Naive thymus-derived CD4-positive, alpha-beta T cell (primary cell): ENCODE measurements around the gene ALDH6A1. TPM values are rescaled to one million over a fixed set of nuclear protein-coding genes. Genes with fewer than 3 reads are reported as not detected.
A peak's percentile ranks its signal among the peaks of the same experiment; 100 is the strongest.

Source experiments
- ATAC-seq: fragments of 150-1000 bp; cut with Tn5 transposase; 2 replicates; pipeline ENCODE4 v1.10.0; 2021; ENCODE audit warnings: mild to moderate bottlenecking, moderate library complexity
- CTCF ChIA-PET: fragments of 350-600 bp; sonication (Branson Sonifier 250); formaldehyde crosslinking; loops from one replicate; lab custom pipeline; 2021; ENCODE audit warnings: antibody characterized with exemption; lab: Charles Lee
- POLR2A ChIA-PET: fragments of 350-600 bp; sonication (Branson Sonifier 250); formaldehyde crosslinking; loops from one replicate; lab custom pipeline; 2021; ENCODE audit warnings: antibody characterized with exemption, inconsistent platforms; lab: Charles Lee
- DNase-seq, 9 donors: peaks; one replicate each; pipeline versions ENCODE4 v3.0.0 to v3.0.0-alpha.2; 2020 to 2022; ENCODE audit warnings: mixed read lengths in 1 of 9
- H3K27ac ChIP-seq: one replicate; pipeline ENCODE4 v1.7.0; 2013; ENCODE audit warnings: mild to moderate bottlenecking, low read depth, low read length, moderate library complexity
- H3K27me3 ChIP-seq, 2 donors: one replicate each; pipeline ENCODE4 v1.7.0; 2013; ENCODE audit warnings: low read length in 2 of 2, mild to moderate bottlenecking in 2 of 2, moderate library complexity in 2 of 2; ENCODE audit not compliant: control insufficient read depth in 2 of 2, insufficient read depth in 2 of 2
- H3K36me3 ChIP-seq, 3 experiments: 1 replicate in 2 of 3; 2 replicates in 1 of 3; pipeline ENCODE4 v1.7.0; 2013; ENCODE audit warnings: low read length in 3 of 3, mild to moderate bottlenecking in 3 of 3, moderate library complexity in 1 of 3; ENCODE audit not compliant: insufficient read depth in 3 of 3, control insufficient read depth in 2 of 3
- H3K4me1 ChIP-seq, 2 donors: one replicate each; pipeline ENCODE4 v1.7.0; 2013; ENCODE audit warnings: low read length in 2 of 2, mild to moderate bottlenecking in 2 of 2, moderate library complexity in 1 of 2; ENCODE audit not compliant: control insufficient read depth in 2 of 2, insufficient read depth in 2 of 2
- H3K4me3 ChIP-seq: 2 replicates; pipeline ENCODE4 v1.7.0; 2013; ENCODE audit warnings: mild to moderate bottlenecking, low read length
- H3K9me3 ChIP-seq, 3 experiments: 1 replicate in 2 of 3; 2 replicates in 1 of 3; pipeline ENCODE4 v1.7.0; 2013; ENCODE audit warnings: low read length in 3 of 3; ENCODE audit not compliant: control insufficient read depth in 2 of 3
- H3K27ac Mint-ChIP-seq, 9 donors: one replicate each; pipeline ENCODE4 v1.8.0; 2020 to 2022; ENCODE audit warnings: mixed read lengths in 9 of 9, mild to moderate bottlenecking in 8 of 9, moderate library complexity in 5 of 9, inconsistent platforms in 2 of 9
- H3K27me3 Mint-ChIP-seq, 5 donors: one replicate each; pipeline ENCODE4 v1.8.0; 2021 to 2022; ENCODE audit warnings: mixed read lengths in 5 of 5, mild to moderate bottlenecking in 1 of 5
- H3K36me3 Mint-ChIP-seq, 5 donors: one replicate each; pipeline ENCODE4 v1.8.0; 2020 to 2022; ENCODE audit warnings: mixed read lengths in 5 of 5, mild to moderate bottlenecking in 3 of 5, inconsistent platforms in 1 of 5
- H3K4me1 Mint-ChIP-seq, 7 donors: one replicate each; pipeline ENCODE4 v1.8.0; 2020 to 2022; ENCODE audit warnings: mixed read lengths in 7 of 7, mild to moderate bottlenecking in 3 of 7, inconsistent platforms in 1 of 7
- H3K4me3 Mint-ChIP-seq, 10 donors: one replicate each; pipeline ENCODE4 v1.8.0; 2020 to 2022; ENCODE audit warnings: mild to moderate bottlenecking in 10 of 10, mixed read lengths in 10 of 10, moderate library complexity in 6 of 10, inconsistent platforms in 2 of 10
- H3K9me3 Mint-ChIP-seq, 11 donors: one replicate each; pipeline ENCODE4 v1.8.0; 2020 to 2022; ENCODE audit warnings: mixed read lengths in 11 of 11, mild to moderate bottlenecking in 4 of 11, inconsistent platforms in 1 of 11, moderate library complexity in 1 of 11
- intact Hi-C, 2 donors: fragments of 100-400 bp; cut with micrococcal nuclease; formaldehyde crosslinking; loops; one replicate each; pipeline ENCODE4 v1.15.1; 2023
- polyA plus RNA-seq, 2 donors: library from polyadenylated mRNA; unstranded; fragments of 300-500 nt; fragmentation: Illumina TruSeq; gene quantifications; one replicate each; pipeline ENCODE4 v1.2.3, GENCODE V29; 2021
- total RNA-seq, 6 experiments: library from RNA in 5 of 6; stranded (reverse) in 5 of 6; gene quantifications; 1 replicate in 5 of 6; 2 replicates in 1 of 6; pipeline ENCODE4 v1.2.3 and lab custom pipeline; 2021 to 2026

Gene ALDH6A1
- total and polyA plus RNA-seq, 7 experiments from 2014 or later: 8.9 to 39.9 (median 21.3) TPM

DNA sequence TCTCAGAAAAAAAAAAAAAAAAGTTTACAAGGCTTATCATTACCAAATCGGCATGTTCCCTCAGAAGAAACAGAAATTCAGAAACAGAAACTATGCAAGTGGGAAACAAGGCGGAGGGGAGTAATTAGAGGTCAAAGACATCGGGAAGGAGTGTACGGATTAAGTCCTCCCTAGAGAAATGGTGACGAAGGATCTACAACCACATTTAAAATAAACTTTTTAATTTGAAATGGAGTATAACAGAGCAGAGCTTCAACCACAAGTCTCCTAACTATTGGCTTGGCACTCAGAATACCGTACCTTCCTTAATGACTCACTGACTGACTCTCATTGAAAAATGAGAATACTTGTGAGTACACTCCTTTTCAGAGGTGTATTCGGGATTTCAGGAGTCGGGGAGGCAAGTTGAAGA is 66.1 kb downstream of the ALDH6A1 start:
- Mint-ChIP-seq H3K4me1 (peaks cover 7 to 24% (median 14%) of the 10 kb centered on the region in 7 donors), H3K4me3 (peak overlapping the region; percentile 80 to 97 (median 94)), H3K36me3 (peaks cover 0 to 5% (median 0%) of the 10 kb centered on the region in 5 donors), H3K9me3 (no peaks in the 10 kb centered on the region), H3K27me3 (peaks cover 0 to 2% (median 0%) of the 10 kb centered on the region in 5 donors), H3K27ac (peak overlapping the region; percentile 89 to 98 (median 96))
- ATAC-seq (no peak), DNase-seq (peak in 6 of 9 donors; percentile 14 to 36 (median 20))
- Histone ChIP-seq H3K4me1 (peaks cover 6 to 10% of the 10 kb centered on the region in 2 donors), H3K36me3 (peaks cover 0 to 13% (median 0%) of the 10 kb centered on the region in 3 experiments), H3K27me3 (no peaks in the 10 kb centered on the region), H3K27ac (peak overlapping the region; percentile 93), H3K4me3 (peak overlapping the region; percentile 66), H3K9me3 (no peaks in the 10 kb centered on the region)
- ChIA-PET POLR2A (interaction anchor here (0.6 to 2.6 kb wide), 2 partner anchors 68 to 1108 kb away, joined by 3 to 9 read pairs; partner anchors contain the start of genes COQ6 and FAM161B), CTCF (no interaction called here)
- intact Hi-C loops: loop anchor here (2.0 kb wide), 4 partner anchors 131 to 959 kb away; partner anchors contain the start of genes ACOT6 (in 1 of the 2), RBM25 (in 1 of the 2) and ZNF410 (in 1 of the 2)

DNA sequence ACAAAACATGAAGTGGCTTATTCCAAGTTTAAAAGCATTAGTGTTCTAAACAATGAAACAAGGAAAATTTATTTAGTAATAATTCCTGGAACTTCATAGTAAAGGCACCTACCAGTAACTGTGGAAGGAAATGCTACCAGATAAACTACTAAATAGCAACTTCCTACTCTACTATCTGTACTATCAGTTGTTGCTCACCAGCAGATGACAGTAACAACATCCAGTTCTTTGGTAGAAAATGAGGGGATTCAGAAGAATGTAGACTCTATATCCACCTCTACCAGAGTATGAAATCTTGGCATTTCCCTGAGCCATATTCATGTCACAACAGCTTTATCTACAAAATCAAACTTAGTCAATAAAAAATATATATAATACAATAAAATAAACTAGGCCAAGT is 68.3 kb downstream of the ALDH6A1 start:
- Mint-ChIP-seq H3K9me3 (no peaks in the 10 kb centered on the region), H3K4me1 (peaks cover 7 to 24% (median 14%) of the 10 kb centered on the region in 7 donors), H3K27me3 (no peaks in the 10 kb centered on the region), H3K4me3 (peak overlapping the region in 1 of 10 donors; percentile 29), H3K36me3 (peaks cover 0 to 10% (median 4%) of the 10 kb centered on the region in 5 donors), H3K27ac (no peak overlapping the region)
- H3K27me3 ChIP-seq: no peaks in the 10 kb centered on the region
- peaks cover 0 to 21% (median 0%) of the 10 kb centered on the region in 3 experiments for H3K36me3 ChIP-seq
- H3K9me3 ChIP-seq: no peaks in the 10 kb centered on the region
- DNase-seq: no peak
- POLR2A ChIA-PET: interaction anchor here (0.5 to 0.8 kb wide), 3 partner anchors 68 to 1285 kb away, joined by 3 to 4 read pairs (median 3); partner anchors contain the start of gene ALDH6A1
- no peak overlapping the region for H3K4me3 ChIP-seq
- intact Hi-C loops: no loop called here
- CTCF ChIA-PET: no interaction called here
- ATAC-seq: no peak
- H3K27ac ChIP-seq: no peak overlapping the region
- H3K4me1 ChIP-seq: peaks cover 6 to 10% of the 10 kb centered on the region in 2 donors

DNA sequence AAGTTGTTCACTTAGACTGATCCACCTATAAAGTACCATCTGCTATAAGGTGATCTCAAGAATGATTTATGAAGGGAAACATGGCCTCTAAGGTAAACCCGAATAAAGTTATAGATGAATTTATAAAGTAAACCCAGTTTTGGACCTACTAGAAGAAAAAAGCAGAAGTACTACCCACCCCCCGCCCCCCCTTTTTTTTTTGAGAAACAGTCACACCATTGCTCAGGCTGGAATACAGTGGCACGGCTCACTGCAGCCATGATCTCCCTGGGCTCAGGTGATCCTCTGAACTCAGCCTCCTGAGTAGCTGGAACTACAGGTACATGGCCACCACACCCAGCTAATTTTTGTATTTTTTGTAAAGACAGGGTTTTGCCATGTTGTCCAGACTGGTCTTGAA is 69.1 kb downstream of the ALDH6A1 start:
- DNase-seq (no peak), ATAC-seq (no peak)
- CTCF ChIA-PET: no interaction called here
- H3K27me3 Mint-ChIP-seq: no peaks in the 10 kb centered on the region
- no peak overlapping the region for H3K4me3 Mint-ChIP-seq
- peaks cover 0 to 11% (median 6%) of the 10 kb centered on the region in 5 donors for H3K36me3 Mint-ChIP-seq
- Histone ChIP-seq H3K9me3 (no peaks in the 10 kb centered on the region), H3K27me3 (no peaks in the 10 kb centered on the region), H3K4me3 (no peak overlapping the region), H3K27ac (no peak overlapping the region), H3K4me1 (peaks cover 6 to 8% of the 10 kb centered on the region in 2 donors), H3K36me3 (peaks cover 0 to 21% (median 0%) of the 10 kb centered on the region in 3 experiments)
- intact Hi-C loops: no loop called here
- peaks cover 4 to 24% (median 13%) of the 10 kb centered on the region in 7 donors for H3K4me1 Mint-ChIP-seq
- H3K27ac Mint-ChIP-seq: no peak overlapping the region
- H3K9me3 Mint-ChIP-seq: no peaks in the 10 kb centered on the region
- POLR2A ChIA-PET: no interaction called here

DNA sequence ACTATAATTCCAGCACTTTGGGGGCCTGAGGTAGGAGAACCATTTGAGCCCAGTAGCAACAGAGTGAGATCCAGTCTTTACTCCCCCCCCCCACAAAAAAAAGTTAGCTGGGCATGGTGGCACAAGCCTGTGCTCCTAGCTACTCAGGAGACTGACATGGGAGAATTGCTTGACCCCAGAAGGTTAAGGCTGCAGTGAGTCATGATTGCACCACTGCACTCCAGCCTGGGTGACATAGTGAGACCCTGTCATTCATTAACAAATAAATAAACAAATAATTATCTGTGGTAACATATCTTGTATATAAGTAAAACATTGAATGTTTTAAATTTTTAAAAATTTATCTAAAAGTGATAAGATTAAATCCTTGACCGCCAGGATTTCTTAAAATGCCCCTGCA is 70.0 kb downstream of the ALDH6A1 start:
- CTCF ChIA-PET: no interaction called here
- Histone ChIP-seq H3K4me1 (no peaks in the 10 kb centered on the region), H3K36me3 (peaks cover 0 to 21% (median 0%) of the 10 kb centered on the region in 3 experiments), H3K4me3 (no peak overlapping the region), H3K9me3 (no peaks in the 10 kb centered on the region), H3K27me3 (no peaks in the 10 kb centered on the region), H3K27ac (no peak overlapping the region)
- ATAC-seq (no peak), DNase-seq (no peak)
- H3K36me3 Mint-ChIP-seq: peaks cover 0 to 15% (median 6%) of the 10 kb centered on the region in 5 donors
- H3K4me3 Mint-ChIP-seq: no peak overlapping the region
- H3K27ac Mint-ChIP-seq: no peak overlapping the region
- no peaks in the 10 kb centered on the region for H3K27me3 Mint-ChIP-seq
- no peaks in the 10 kb centered on the region for H3K9me3 Mint-ChIP-seq
- POLR2A ChIA-PET: no interaction called here
- intact Hi-C loops: no loop called here
- peaks cover 3 to 19% (median 9%) of the 10 kb centered on the region in 7 donors for H3K4me1 Mint-ChIP-seq

DNA sequence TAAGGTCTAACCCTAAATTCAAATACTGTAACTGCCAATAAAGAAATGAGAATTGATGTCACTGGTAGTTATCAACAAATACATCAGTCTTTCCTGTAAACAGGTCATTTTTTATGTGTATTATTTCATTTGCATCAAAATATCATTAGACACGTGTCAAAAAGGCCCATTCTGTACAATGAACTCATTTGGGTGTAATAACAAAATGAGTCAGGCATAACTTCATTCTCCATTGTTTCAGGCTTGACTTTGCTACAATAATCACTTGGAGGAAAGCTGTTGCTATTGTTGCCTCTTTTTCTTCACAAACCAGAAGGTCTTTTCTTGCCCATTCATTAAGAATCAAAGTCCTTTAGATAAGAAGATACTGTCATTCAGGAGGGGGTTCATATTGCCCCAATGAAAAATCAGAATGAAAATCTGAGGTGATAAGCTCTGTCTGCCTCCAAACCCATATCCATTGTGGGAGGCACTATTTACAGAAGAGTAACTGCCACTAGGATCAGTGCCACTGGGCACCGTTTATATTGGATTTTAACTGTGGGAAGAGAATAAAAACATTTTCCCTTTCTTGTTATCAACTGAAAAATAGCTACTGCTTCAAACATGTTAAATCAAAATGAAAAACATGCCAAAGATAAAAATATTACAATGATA is 75.3 kb downstream of the ALDH6A1 start:
- DNase-seq: no peak
- ChIA-PET POLR2A (interaction anchor here (0.6 kb wide), 1 partner anchor 159 kb away, joined by 3 read pairs; no protein-coding TSS in a partner anchor), CTCF (no interaction called here)
- H3K9me3 ChIP-seq: no peaks in the 10 kb centered on the region
- H3K9me3 Mint-ChIP-seq: no peaks in the 10 kb centered on the region
- H3K4me3 ChIP-seq: no peak overlapping the region
- intact Hi-C loops: no loop called here
- H3K4me1 ChIP-seq: no peaks in the 10 kb centered on the region
- no peak overlapping the region for H3K4me3 Mint-ChIP-seq
- ATAC-seq: no peak
- H3K27ac ChIP-seq: no peak overlapping the region
- no peaks in the 10 kb centered on the region for H3K27me3 Mint-ChIP-seq
- no peaks in the 10 kb centered on the region for H3K4me1 Mint-ChIP-seq
- no peaks in the 10 kb centered on the region for H3K27me3 ChIP-seq
- H3K36me3 ChIP-seq: peaks cover 0 to 22% (median 0%) of the 10 kb centered on the region in 3 experiments
- peaks cover 0 to 26% (median 7%) of the 10 kb centered on the region in 5 donors for H3K36me3 Mint-ChIP-seq
- H3K27ac Mint-ChIP-seq: peak overlapping the region in 1 of 9 donors; percentile 55
